ENCODE results near the gene OXCT2. TPM values are rescaled to one million over a fixed set of nuclear protein-coding genes. Genes with fewer than 3 reads are reported as not detected.
A peak's percentile ranks its signal among the peaks of the same experiment; 100 is the strongest.

Gene OXCT2
- total RNA-seq, 1 donor from 2014 or later = 1.2 TPM

DNA sequence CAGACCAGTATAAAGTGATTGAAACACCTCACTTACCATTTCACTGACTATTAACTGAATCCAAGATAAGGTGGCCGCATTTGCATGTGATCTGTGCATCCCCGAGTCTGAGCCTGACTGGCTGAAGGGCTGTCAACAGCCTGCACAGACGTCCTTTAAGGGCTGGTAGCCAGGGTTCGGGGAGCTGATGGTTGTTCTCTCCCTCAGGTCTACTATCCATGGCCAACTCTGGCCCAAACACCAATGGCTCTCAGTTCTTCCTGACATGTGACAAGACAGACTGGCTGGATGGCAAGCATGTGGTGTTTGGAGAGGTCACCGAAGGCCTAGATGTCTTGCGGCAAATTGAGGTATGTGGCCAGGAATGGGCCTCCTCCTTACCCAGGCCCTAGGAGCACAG is 18.4 kb downstream of the OXCT2 start:
- POLR2A ChIA-PET = interaction anchor here (0.7 kb wide), 1 partner anchor 14 kb away, joined by 4 read pairs; the partner anchor contains the start of gene PPIE
- Mint-ChIP-seq H3K27ac (no peak overlapping the region), H3K36me3 (ENCODE audit: low read depth) (peaks cover 97% of the 10 kb centered on the region), H3K9me3 (no peaks in the 10 kb centered on the region), H3K4me3 (no peak overlapping the region), H3K27me3 (no peaks in the 10 kb centered on the region), H3K4me1 (no peaks in the 10 kb centered on the region)
- ATAC-seq (ENCODE audit: low read depth) = no peak
- TF ChIP-seq CTCF (IDR thresholded peaks at IDR 0.05) = no peak
- DNase-seq = no peak
- intact Hi-C loops (cut with micrococcal nuclease) = no loop called here
- CTCF ChIA-PET = no interaction called here

DNA sequence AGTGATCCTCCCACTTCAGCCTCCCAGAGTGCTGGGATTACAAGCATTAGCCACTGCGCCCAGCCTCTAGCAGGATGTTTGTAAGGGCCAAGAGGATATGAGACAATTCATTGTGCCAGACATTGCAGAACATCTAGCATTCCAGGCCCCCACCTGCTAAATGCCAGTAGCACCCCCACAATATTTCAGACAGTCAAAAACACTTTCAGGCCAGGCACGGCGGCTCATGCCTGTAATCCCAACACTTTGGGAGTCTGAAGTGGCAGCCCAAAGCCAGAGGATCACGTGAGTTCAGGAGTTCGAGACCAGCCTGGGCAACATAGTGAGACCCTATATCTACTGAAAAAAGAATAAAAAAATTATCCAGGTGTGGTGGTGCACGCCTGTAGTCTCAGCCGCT is 19.6 kb downstream of the OXCT2 start:
- intact Hi-C loops (cut with micrococcal nuclease) = no loop called here
- no peak for ATAC-seq (ENCODE audit: low read depth)
- Mint-ChIP-seq H3K4me1 (peaks cover 3% of the 10 kb centered on the region), H3K9me3 (no peaks in the 10 kb centered on the region), H3K36me3 (ENCODE audit: low read depth) (peaks cover 95% of the 10 kb centered on the region), H3K27me3 (no peaks in the 10 kb centered on the region), H3K27ac (no peak overlapping the region), H3K4me3 (no peak overlapping the region)
- ChIA-PET CTCF (no interaction called here), POLR2A (no interaction called here)
- TF ChIP-seq CTCF (IDR thresholded peaks at IDR 0.05) = no peak
- DNase-seq = no peak

- no peak overlapping the region for H3K4me3 Mint-ChIP-seq
- POLR2A ChIA-PET = no interaction called here
- no peak for TF ChIP-seq CTCF (IDR thresholded peaks at IDR 0.05)
- ATAC-seq (ENCODE audit: low read depth) (no peak), DNase-seq (no peak)
- no peaks in the 10 kb centered on the region for H3K27me3 Mint-ChIP-seq
- peaks cover 9% of the 10 kb centered on the region for H3K4me1 Mint-ChIP-seq
- peaks cover 86% of the 10 kb centered on the region for H3K36me3 Mint-ChIP-seq (ENCODE audit: low read depth)
- CTCF ChIA-PET = no interaction called here
- H3K27ac Mint-ChIP-seq = no peak overlapping the region
- no peaks in the 10 kb centered on the region for H3K9me3 Mint-ChIP-seq
- intact Hi-C loops (cut with micrococcal nuclease) = no loop called here
These were observed 26.0 kb downstream of the OXCT2 start for GRCh38 chr1:39745016-39745670.

- peak within 1 kb of the TSS; percentile 88 for H3K27ac Mint-ChIP-seq
- H3K27me3 Mint-ChIP-seq = peaks cover 15% of the 10 kb centered on the region
- ATAC-seq (ENCODE audit: low read depth) (peak; percentile 99), DNase-seq (peak; percentile 79)
- intact Hi-C loops (cut with micrococcal nuclease) = loop anchor here (1.0 kb wide), 2 partner anchors 61 to 145 kb away; partner anchors contain the start of gene TRIT1
- POLR2A ChIA-PET = interaction anchor here (0.5 to 2.0 kb wide), 29 partner anchors 9 to 1066 kb away, joined by 3 to 26 read pairs (median 4); partner anchors contain the start of genes BMP8B, HPCAL4, PABPC4 and ZNF684
- peaks cover 23% of the 10 kb centered on the region for H3K4me1 Mint-ChIP-seq
- CTCF ChIA-PET = no interaction called here
- H3K36me3 Mint-ChIP-seq (ENCODE audit: low read depth) = peaks cover 45% of the 10 kb centered on the region
- peak within 1 kb of the TSS; percentile 98 for H3K4me3 Mint-ChIP-seq
- TF ChIP-seq CTCF (IDR thresholded peaks at IDR 0.05) = no peak
- H3K9me3 Mint-ChIP-seq = peaks cover 3% of the 10 kb centered on the region
These were observed 32.4 kb downstream of the OXCT2 start, which contains the start of gene PPIE for GRCh38 chr1:39738622-39739366. Gene PPIE, plus strand, starts transcription at chr1:39738882. Its CDS starts 19 bp downstream, at chr1:39738901.

Data from activated B cell treated with CpG ODN at 0.5 μM for 24 hours (primary cell).